H9 (cell line): Measurements from ENCODE around the gene ROR1. TPM values are rescaled to one million over a fixed set of nuclear protein-coding genes. Genes with fewer than 3 reads are reported as not detected.

ENCODE experiments used
- DNase-seq: peaks from one replicate; pipeline ENCODE4 v3.0.0-alpha.2; 2017
- H2AFZ ChIP-seq: one replicate; pipeline ENCODE4 v1.6.1; 2013; ENCODE audit warnings: mild to moderate bottlenecking, low read length, control low read depth, moderate library complexity
- H2AK5ac ChIP-seq: 2 replicates; pipeline ENCODE4 v1.6.1; 2013; ENCODE audit warnings: low read length, control low read depth, mixed read lengths; ENCODE audit not compliant: insufficient read length
- H2BK120ac ChIP-seq: one replicate; pipeline ENCODE4 v1.6.1; 2013; ENCODE audit warnings: low read depth, mild to moderate bottlenecking, low read length, control low read depth, inconsistent platforms; ENCODE audit not compliant: poor library complexity, severe bottlenecking
- H2BK12ac ChIP-seq: 2 replicates; pipeline ENCODE4 v1.6.1; 2013; ENCODE audit warnings: low read length, control low read depth, mixed read lengths, low read depth; ENCODE audit not compliant: insufficient read length
- H2BK15ac ChIP-seq: 2 replicates; pipeline ENCODE4 v1.6.1; 2013; ENCODE audit warnings: low read depth, low read length, control low read depth
- H2BK20ac ChIP-seq: one replicate; pipeline ENCODE4 v1.6.1; 2013; ENCODE audit warnings: low read depth, mild to moderate bottlenecking, low read length, control low read depth, inconsistent platforms; ENCODE audit not compliant: poor library complexity, severe bottlenecking
- H2BK5ac ChIP-seq: 2 replicates; pipeline ENCODE4 v1.6.1; 2013; ENCODE audit warnings: low read length, control low read depth, mixed read lengths; ENCODE audit not compliant: insufficient read length
- H3K14ac ChIP-seq: 2 replicates; pipeline ENCODE4 v1.6.1; 2013; ENCODE audit warnings: low read length, control low read depth; ENCODE audit not compliant: insufficient read depth
- H3K18ac ChIP-seq: 2 replicates; pipeline ENCODE4 v1.6.1; 2013; ENCODE audit warnings: low read depth, mild to moderate bottlenecking, mixed read lengths, low read length, control low read depth; ENCODE audit not compliant: insufficient read length
- H3K23ac ChIP-seq: 2 replicates; pipeline ENCODE4 v1.6.1; 2013; ENCODE audit warnings: low read length, control low read depth, mixed read lengths, low read depth; ENCODE audit not compliant: insufficient read length
- H3K23me2 ChIP-seq: 2 replicates; pipeline ENCODE4 v1.6.1; 2013; ENCODE audit warnings: low read depth, mild to moderate bottlenecking, mixed read lengths, low read length, control low read depth; ENCODE audit not compliant: insufficient read length, poor library complexity, severe bottlenecking
- H3K27ac ChIP-seq: 2 replicates; pipeline ENCODE4 v1.5.1; 2013; ENCODE audit warnings: low read length, control low read depth, mixed read lengths, low read depth; ENCODE audit not compliant: insufficient read length
- H3K27me3 ChIP-seq: 2 replicates; pipeline ENCODE4 v1.6.1; 2013; ENCODE audit warnings: low read length, control low read depth, inconsistent platforms; ENCODE audit not compliant: insufficient read depth
- H3K4ac ChIP-seq: 2 replicates; pipeline ENCODE4 v1.6.1; 2013; ENCODE audit warnings: low read depth, mild to moderate bottlenecking, control low read depth, inconsistent platforms, low read length, moderate library complexity
- H3K4me1 ChIP-seq: 2 replicates; pipeline ENCODE4 v1.6.1; 2013; ENCODE audit warnings: low read length, control low read depth, inconsistent platforms; ENCODE audit not compliant: insufficient read depth
- H3K4me2 ChIP-seq: 2 replicates; pipeline ENCODE4 v1.6.1; 2013; ENCODE audit warnings: low read length, control low read depth, mixed read lengths; ENCODE audit not compliant: insufficient read length, insufficient read depth
- H3K56ac ChIP-seq: 2 replicates; pipeline ENCODE4 v1.6.1; 2013; ENCODE audit warnings: low read depth, mild to moderate bottlenecking, mixed read lengths, low read length, control low read depth; ENCODE audit not compliant: insufficient read length
- H3K79me1 ChIP-seq: 2 replicates; pipeline ENCODE4 v1.6.1; 2013; ENCODE audit warnings: low read depth, mild to moderate bottlenecking, moderate library complexity, low read length, control low read depth, inconsistent platforms; ENCODE audit not compliant: insufficient read depth, poor library complexity, severe bottlenecking
- H3K79me2 ChIP-seq: 2 replicates; pipeline ENCODE4 v1.6.1; 2013; ENCODE audit warnings: low read length, control low read depth, inconsistent platforms; ENCODE audit not compliant: insufficient read depth
- H3K9ac ChIP-seq: 2 replicates; pipeline ENCODE4 v1.6.1; 2013; ENCODE audit warnings: low read length, control low read depth, mixed read lengths; ENCODE audit not compliant: insufficient read length; ENCODE audit errors: extremely low read depth
- H3K9me3 ChIP-seq: one replicate; pipeline ENCODE4 v1.6.1; 2013; ENCODE audit warnings: low read depth, low read length, inconsistent platforms; ENCODE audit not compliant: control insufficient read depth
- H3T11ph ChIP-seq: one replicate; pipeline ENCODE4 v1.6.1; 2013; ENCODE audit warnings: mild to moderate bottlenecking, low read length, control low read depth, inconsistent platforms
- H4K20me1 ChIP-seq: one replicate; pipeline ENCODE4 v1.6.1; 2013; ENCODE audit not compliant: control insufficient read depth, insufficient read length, insufficient read depth
- H4K5ac ChIP-seq: 2 replicates; pipeline ENCODE4 v1.6.1; 2013; ENCODE audit warnings: low read depth, mild to moderate bottlenecking, mixed read lengths, low read length, control low read depth; ENCODE audit not compliant: insufficient read length
- H4K8ac ChIP-seq: replicated peaks from 2 replicates; pipeline ENCODE4 v1.6.1; 2013; ENCODE audit warnings: low read length, control low read depth, mixed read lengths, low read depth; ENCODE audit not compliant: insufficient read length
- H4K91ac ChIP-seq: 2 replicates; pipeline ENCODE4 v1.6.1; 2013; ENCODE audit warnings: low read depth, mild to moderate bottlenecking, moderate library complexity, mixed read lengths, low read length, control low read depth; ENCODE audit not compliant: insufficient read length
- H3K27ac Mint-ChIP-seq, 3 experiments: 2 replicates in 2 of 3; 3 replicates in 1 of 3; pipeline ENCODE4 v1.8.0; 2020 to 2021; ENCODE audit warnings: mixed read lengths in 3 of 3, mild to moderate bottlenecking in 1 of 3, moderate library complexity in 1 of 3
- H3K27me3 Mint-ChIP-seq: 2 replicates; pipeline ENCODE4 v1.8.0; 2021; ENCODE audit warnings: low read depth, mild to moderate bottlenecking, moderate library complexity, mixed read lengths
- H3K36me3 Mint-ChIP-seq, 3 experiments: 2 replicates in 2 of 3; 3 replicates in 1 of 3; pipeline ENCODE4 v1.8.0; 2020 to 2021; ENCODE audit warnings: low read depth in 3 of 3, mixed read lengths in 3 of 3; ENCODE audit not compliant: insufficient read depth in 1 of 3
- H3K4me1 Mint-ChIP-seq, 2 experiments: 2 replicates each; pipeline ENCODE4 v1.8.0; 2020; ENCODE audit warnings: mixed read lengths in 2 of 2
- H3K4me3 Mint-ChIP-seq, 2 experiments: 2 replicates in 1 of 2; 3 replicates in 1 of 2; pipeline ENCODE4 v1.8.0; 2020 to 2021; ENCODE audit warnings: mild to moderate bottlenecking in 2 of 2, mixed read lengths in 2 of 2, moderate library complexity in 1 of 2
- H3K9me3 Mint-ChIP-seq, 2 experiments: 2 replicates in 1 of 2; 3 replicates in 1 of 2; pipeline ENCODE4 v1.8.0; 2020; ENCODE audit warnings: mild to moderate bottlenecking in 2 of 2, mixed read lengths in 2 of 2, moderate library complexity in 1 of 2
- CTCF ChIP-seq: fragments of 200-600 bp; sonication (generic); conservative IDR thresholded peaks from 3 replicates; pipeline ENCODE4 v1.8.0; 2021; ENCODE audit warnings: antibody characterized with exemption, mild to moderate bottlenecking
- WGBS: extraction: QIAGEN DNeasy Blood & Tissue Kit; methylation state at CpG from one replicate; pipeline ENCODE4 v1.1.7; 2013; ENCODE audit warnings: missing lambda C conversion rate, low lambda C conversion rate, mixed read lengths; ENCODE audit not compliant: insufficient read length; ENCODE audit errors: extremely low coverage; 5-methylcytosine and 5-hydroxymethylcytosine counted together
- total RNA-seq: library from RNA; stranded (reverse); gene quantifications from 2 replicates; pipeline ENCODE4 v1.2.1, GENCODE V29; 2021

ROR1 gene
- total RNA-seq, 1 experiment from 2014 or later, result 75.9 TPM

GRCh38 chr1:63980740-63981407 lies 207.1 kb downstream of the ROR1 start:
- Histone ChIP-seq H3K9ac (no peak overlapping the region), H4K91ac (no peak overlapping the region), H3K4ac (no peak overlapping the region), H3K4me2 (no peak overlapping the region), H2BK15ac (no peak overlapping the region), H3K4me1 (peaks cover 4% of the 10 kb centered on the region; the same call in 1 of the 2 replicates), H4K20me1 (no peaks in the 10 kb centered on the region), H3T11ph (no peak overlapping the region), H2BK120ac (no peak overlapping the region), H2BK5ac (no peak overlapping the region), H3K27me3 (no peaks in the 10 kb centered on the region), H3K14ac (no peak overlapping the region), H4K5ac (no peak overlapping the region), H3K27ac (no peak overlapping the region), H3K79me1 (peaks cover 7% of the 10 kb centered on the region), H4K8ac (no peak overlapping the region), H3K79me2 (peaks cover 8% of the 10 kb centered on the region; the same call in 1 of the 2 replicates), H3K23ac (no peak overlapping the region), H3K9me3 (no peaks in the 10 kb centered on the region), H2BK20ac (no peak overlapping the region), H3K18ac (no peak overlapping the region), H2AFZ (no peak overlapping the region), H3K56ac (no peak overlapping the region), H2BK12ac (no peak overlapping the region), H2AK5ac (no peak overlapping the region), H3K23me2 (no peaks in the 10 kb centered on the region)
- WGBS, result no CpG with 5 or more reads among the region's 3 CpGs
- TF ChIP-seq CTCF, result no peak
- Mint-ChIP-seq H3K27ac (no peak overlapping the region; a peak in 2 of 7 replicates), H3K4me1 (peaks cover 37 to 51% of the 10 kb centered on the region in 2 experiments), H3K9me3 (no peaks in the 10 kb centered on the region), H3K36me3 (peaks cover 0 to 4% (median 0%) of the 10 kb centered on the region in 3 experiments; a peak in 1 of 7 replicates), H3K4me3 (no peak overlapping the region), H3K27me3 (no peaks in the 10 kb centered on the region)
- no peak for DNase-seq
